Stimulated activated CD4-positive, alpha-beta T cell treated with anti-CD3 and anti-CD28 coated beads, Interleukin-2, amount 100 ng/mL, for 48 hours (primary cell): Measurements from ENCODE around the gene VPS35L.
"Not testable (repeated sequence)": the region's sequence is repeated elsewhere in the genome, so short reads cannot be mapped to it uniquely, and the experiment has no call there.

Experiments
- DNase-seq, 2 donors: peaks; one replicate each; pipeline ENCODE4 v3.0.0-alpha.2; 2020

Gene VPS35L

GRCh38 chr16:19540241-19540970 is 15.1 kb upstream of the VPS35L start:
- no peak for DNase-seq

GRCh38 chr16:19542138-19542821 is 13.2 kb upstream of the VPS35L start:
- no peak for DNase-seq

- not testable (repeated sequence) for DNase-seq
These were observed 12.1 kb upstream of the VPS35L start for GRCh38 chr16:19543278-19543996.

DNA sequence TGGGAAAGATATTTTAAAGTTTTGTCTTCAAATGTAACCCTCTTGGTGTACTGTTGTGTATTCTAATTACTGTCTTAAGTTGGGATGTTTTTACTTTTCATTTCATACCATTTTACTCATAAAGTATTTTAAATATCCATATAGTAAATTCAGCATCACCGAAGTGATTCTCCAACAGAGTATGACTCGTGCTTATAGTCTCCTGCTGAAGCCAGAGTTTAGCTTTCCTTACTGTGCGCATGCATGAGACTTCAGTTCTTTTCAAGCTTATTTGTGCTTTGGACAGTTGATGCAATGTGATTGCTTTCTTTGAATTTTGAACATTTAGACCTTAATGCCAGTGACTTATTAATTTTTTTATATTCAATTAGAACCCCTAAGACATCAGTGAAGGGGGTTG is 7.4 kb upstream of the VPS35L start:
- DNase-seq: no peak

GRCh38 chr16:19549673-19550072 is 5.8 kb upstream of the VPS35L start:
- no peak for DNase-seq

- peak; percentile 11 to 16 for DNase-seq
These were observed 652 bp downstream of the VPS35L start for GRCh38 chr16:19555938-19556771.

DNA sequence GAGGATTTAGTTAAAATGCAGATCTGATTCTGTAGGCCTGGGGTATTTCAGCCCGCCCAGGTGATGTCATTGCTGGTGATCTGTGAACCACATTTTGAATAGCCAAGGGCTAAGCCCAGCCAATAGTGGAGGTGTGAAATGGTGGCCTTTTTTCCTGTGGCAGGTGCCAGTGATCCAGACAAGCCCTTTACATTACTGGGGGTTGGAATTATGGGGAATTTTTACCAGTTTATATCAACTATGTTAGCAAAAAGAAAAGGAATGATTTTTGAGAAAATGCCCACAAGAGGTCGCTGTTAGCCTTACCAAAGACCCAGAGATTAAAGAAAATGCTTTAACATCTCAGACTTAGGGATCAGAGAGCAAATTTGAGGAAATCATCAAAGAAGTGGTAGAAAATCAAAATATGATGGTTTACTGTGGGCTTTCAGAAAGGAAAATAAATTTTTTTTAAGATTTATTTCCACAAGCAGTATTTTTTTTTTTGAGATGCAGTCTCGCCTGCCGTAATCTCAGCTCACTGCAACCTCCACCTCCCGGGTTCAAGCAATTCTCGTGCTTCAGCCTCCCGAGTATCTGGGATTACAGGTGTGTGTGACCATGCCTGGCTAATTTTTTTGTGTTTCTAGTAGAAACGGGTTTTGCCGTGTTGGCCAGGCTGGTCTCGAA is 3.9 kb downstream of the VPS35L start:
- DNase-seq: peak in 1 of 2 donors; percentile 23

DNA sequence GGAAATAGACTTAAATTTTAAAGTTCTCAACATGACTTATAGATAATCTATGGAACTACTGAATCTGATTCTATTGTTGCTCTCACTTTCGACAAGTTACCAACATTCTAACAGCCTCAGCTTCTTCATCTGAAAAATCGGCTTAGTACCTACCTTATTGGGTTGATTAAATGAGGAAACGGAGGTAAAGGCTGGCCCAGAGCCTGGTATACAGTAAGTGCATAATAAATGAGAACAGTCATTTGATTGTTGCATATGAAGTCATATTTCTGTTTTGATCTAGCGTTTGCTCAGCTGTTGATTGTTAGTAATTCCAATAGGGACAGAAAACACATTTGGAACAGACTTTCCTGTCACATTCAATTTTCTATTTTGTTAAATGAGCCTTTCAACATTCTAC is 4.6 kb downstream of the VPS35L start:
- no peak for DNase-seq

GRCh38 chr16:19563377-19563776 is 7.9 kb downstream of the VPS35L start:
- DNase-seq: no peak

- no peak for DNase-seq
These were observed 10.9 kb downstream of the VPS35L start for GRCh38 chr16:19566362-19566761.

- DNase-seq: no peak
These were observed 12.1 kb downstream of the VPS35L start for GRCh38 chr16:19567560-19567959.

DNA sequence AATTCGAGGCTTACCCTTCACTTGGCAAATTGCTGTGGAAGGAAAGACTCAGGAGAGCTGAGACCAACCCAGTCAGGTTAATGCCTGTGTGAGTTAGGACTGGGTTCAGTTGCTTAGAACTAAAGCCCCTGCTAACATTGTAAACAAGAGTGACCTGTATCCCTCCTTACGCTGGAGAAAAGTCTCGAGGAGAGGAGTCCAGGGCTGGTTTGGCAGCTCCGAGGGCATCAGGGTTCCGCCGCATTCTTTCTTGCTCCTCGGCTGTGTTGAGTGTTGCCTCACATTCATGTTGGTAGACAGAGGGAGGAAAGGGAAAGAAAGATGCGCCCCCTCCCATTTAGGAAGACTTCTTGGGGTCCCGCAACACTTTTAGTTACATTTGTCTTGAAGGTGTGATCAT is 18.5 kb downstream of the VPS35L start:
- no peak for DNase-seq

DNA sequence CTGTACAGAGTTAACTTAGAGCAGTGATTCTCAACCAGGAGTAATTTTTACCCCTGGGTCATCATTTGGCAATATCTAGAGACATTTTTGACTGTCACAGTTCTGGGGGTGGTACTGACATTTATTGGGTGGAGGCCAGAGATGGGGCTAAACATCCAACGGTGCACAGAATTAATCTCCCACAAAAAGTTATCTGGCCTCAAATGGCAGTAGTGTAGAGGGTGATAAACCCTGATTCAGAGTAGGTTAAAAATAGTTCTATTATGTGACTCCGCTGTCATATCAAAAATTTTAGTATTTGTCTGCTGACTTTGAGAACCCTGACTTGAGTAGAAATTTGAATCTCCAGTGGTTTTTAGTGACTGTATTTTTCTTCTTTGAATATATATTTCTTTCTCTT is 19.1 kb downstream of the VPS35L start:
- no peak for DNase-seq

- DNase-seq: no peak
These were observed 23.0 kb downstream of the VPS35L start for GRCh38 chr16:19578378-19578971.

- DNase-seq: no peak
These were observed 26.7 kb downstream of the VPS35L start for GRCh38 chr16:19582050-19582831.

DNA sequence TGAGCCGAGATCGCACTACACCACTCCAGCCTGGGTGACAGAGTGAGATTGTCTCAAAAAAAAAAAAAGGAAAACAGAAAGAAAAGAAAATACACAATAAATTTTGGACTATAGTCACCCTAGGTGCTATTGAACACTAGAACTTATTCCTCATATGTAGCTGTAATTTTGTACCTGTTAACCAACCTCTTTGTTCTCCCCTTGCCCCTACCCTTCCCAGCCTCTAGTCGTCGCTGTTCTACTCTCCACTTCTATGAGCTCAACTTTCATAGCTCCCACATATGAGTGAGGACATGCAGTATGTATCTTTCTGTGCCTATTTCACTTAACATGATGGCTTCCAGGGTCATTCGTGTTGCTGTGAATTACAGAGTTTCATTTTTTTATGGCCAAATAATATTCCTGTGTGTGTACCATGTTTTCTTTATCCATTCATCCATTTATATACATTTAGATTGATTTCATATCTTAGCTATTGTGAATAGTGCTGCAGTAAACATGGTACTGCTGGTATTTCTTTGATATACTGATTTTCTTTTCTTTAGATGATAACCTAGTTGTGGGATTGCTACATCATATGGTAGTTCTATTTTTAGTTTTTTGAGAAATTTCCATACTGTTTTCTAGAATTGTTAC is 28.3 kb downstream of the VPS35L start:
- DNase-seq: peak; percentile 4 to 21

DNA sequence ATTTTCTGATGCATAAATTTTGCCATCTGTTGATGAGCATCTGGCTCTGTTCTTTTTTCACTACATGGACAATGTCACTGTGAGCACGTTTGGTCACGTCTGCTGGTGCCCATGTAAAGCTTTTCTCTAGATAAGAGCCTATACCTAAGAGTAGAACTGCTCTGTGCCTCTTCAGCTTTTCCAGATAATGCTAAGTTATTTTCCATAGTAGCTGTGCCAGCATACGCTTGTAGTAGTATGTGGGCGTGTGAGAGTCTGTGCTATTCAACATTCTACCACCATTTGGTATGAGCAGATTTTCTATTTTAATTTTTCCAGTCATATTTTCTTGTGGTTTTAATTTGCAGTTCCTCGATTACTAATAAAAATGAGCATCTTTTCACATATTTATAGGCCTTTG is 33.2 kb downstream of the VPS35L start:
- no peak for DNase-seq

GRCh38 chr16:19589106-19589505 is 33.6 kb downstream of the VPS35L start:
- DNase-seq: no peak

- no peak for DNase-seq
These were observed 34.3 kb downstream of the VPS35L start for GRCh38 chr16:19589771-19590302.

- DNase-seq: no peak
These were observed 39.7 kb downstream of the VPS35L start for GRCh38 chr16:19595043-19595767.
